Activated T-helper 17 cell treated with anti-CD3 and anti-CD28 coated beads, Interleukin-2, amount 50 U/mL, for 72 hours (primary cell): Measurements from ENCODE around the gene SLCO2A1. TPM values are rescaled to one million over a fixed set of nuclear protein-coding genes. Genes with fewer than 3 reads are reported as not detected.

ENCODE experiments used
- ATAC-seq: fragments of 150-1000 bp; cut with Tn5 transposase; replicated peaks from 2 replicates; pipeline ENCODE4 v1.10.0; 2021; ENCODE audit warnings: mild to moderate bottlenecking, moderate library complexity
- H3K27ac Mint-ChIP-seq: one replicate; pipeline ENCODE4 v1.8.0; 2022; ENCODE audit warnings: mixed read lengths
- H3K27me3 Mint-ChIP-seq: one replicate; pipeline ENCODE4 v1.8.0; 2022; ENCODE audit warnings: mixed read lengths
- H3K36me3 Mint-ChIP-seq: one replicate; pipeline ENCODE4 v1.8.0; 2022; ENCODE audit warnings: low read depth, mild to moderate bottlenecking, mixed read lengths
- H3K4me1 Mint-ChIP-seq: one replicate; pipeline ENCODE4 v1.8.0; 2022; ENCODE audit warnings: mixed read lengths
- H3K4me3 Mint-ChIP-seq: one replicate; pipeline ENCODE4 v1.8.0; 2022; ENCODE audit warnings: mild to moderate bottlenecking, mixed read lengths
- H3K9me3 Mint-ChIP-seq: one replicate; pipeline ENCODE4 v1.8.0; 2022; ENCODE audit warnings: mixed read lengths
- total RNA-seq, 2 donors: library from RNA; stranded (reverse); gene quantifications; one replicate each; pipeline ENCODE4 v1.2.3, GENCODE V29; 2022

Gene SLCO2A1
- total RNA-seq, 2 donors from 2014 or later, result not detected

DNA sequence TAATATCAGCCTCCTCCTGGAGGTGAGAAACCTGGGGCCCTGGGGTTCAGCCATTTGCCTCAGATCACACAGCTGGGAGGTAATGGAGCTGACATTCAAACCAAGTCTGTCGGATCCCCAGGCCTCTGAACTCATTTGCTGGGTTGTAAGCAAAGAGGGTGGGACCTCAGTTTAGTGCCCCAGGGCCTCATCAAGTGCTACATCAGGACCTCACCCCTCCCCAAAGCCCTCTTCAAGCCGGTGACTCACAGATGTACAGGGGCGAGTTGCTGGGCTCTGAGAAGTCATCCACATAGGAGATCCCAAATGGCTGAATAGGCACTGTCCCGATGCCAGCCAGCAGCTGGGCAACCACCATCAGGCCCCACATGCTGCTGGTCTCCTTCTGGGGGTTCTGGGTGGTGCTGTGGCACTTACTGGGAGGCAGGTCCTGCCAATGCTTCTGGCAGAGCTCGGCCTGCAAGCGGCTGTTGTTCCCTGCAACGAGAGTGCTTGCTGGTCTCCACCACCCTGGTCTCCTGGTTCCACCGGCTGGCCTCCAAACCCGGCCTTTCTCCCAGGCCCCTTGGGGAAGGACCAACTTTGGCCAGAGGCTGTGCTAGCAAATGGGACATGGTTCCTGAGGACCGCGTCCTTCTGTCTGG is 74.9 kb downstream of the SLCO2A1 start:
- Mint-ChIP-seq H3K27me3 (peaks cover 7% of the 10 kb centered on the region), H3K36me3 (no peaks in the 10 kb centered on the region), H3K9me3 (no peaks in the 10 kb centered on the region), H3K4me1 (no peaks in the 10 kb centered on the region), H3K4me3 (no peak overlapping the region), H3K27ac (no peak overlapping the region)
- no peak for ATAC-seq

GRCh38 chr3:133953297-133953696 is 76.4 kb downstream of the SLCO2A1 start:
- H3K27ac Mint-ChIP-seq, result no peak overlapping the region
- H3K4me1 Mint-ChIP-seq, result no peaks in the 10 kb centered on the region
- no peak overlapping the region for H3K4me3 Mint-ChIP-seq
- H3K9me3 Mint-ChIP-seq, result no peaks in the 10 kb centered on the region
- H3K27me3 Mint-ChIP-seq, result peaks cover 7% of the 10 kb centered on the region
- no peaks in the 10 kb centered on the region for H3K36me3 Mint-ChIP-seq
- no peak for ATAC-seq

GRCh38 chr3:133949438-133949837 is 80.3 kb downstream of the SLCO2A1 start:
- Mint-ChIP-seq H3K36me3 (no peaks in the 10 kb centered on the region), H3K27ac (no peak overlapping the region), H3K4me1 (peaks cover 5% of the 10 kb centered on the region), H3K4me3 (no peak overlapping the region), H3K27me3 (peaks cover 3% of the 10 kb centered on the region), H3K9me3 (no peaks in the 10 kb centered on the region)
- ATAC-seq, result no peak

- H3K27me3 Mint-ChIP-seq, result peaks cover 3% of the 10 kb centered on the region
- H3K4me1 Mint-ChIP-seq, result peaks cover 5% of the 10 kb centered on the region
- H3K4me3 Mint-ChIP-seq, result no peak overlapping the region
- ATAC-seq, result no peak
- H3K36me3 Mint-ChIP-seq, result no peaks in the 10 kb centered on the region
- H3K9me3 Mint-ChIP-seq, result no peaks in the 10 kb centered on the region
- no peak overlapping the region for H3K27ac Mint-ChIP-seq
These were observed 80.7 kb downstream of the SLCO2A1 start for GRCh38 chr3:133948996-133949395.

- H3K27me3 Mint-ChIP-seq, result peaks cover 3% of the 10 kb centered on the region
- H3K36me3 Mint-ChIP-seq, result no peaks in the 10 kb centered on the region
- H3K4me1 Mint-ChIP-seq, result peaks cover 5% of the 10 kb centered on the region
- H3K27ac Mint-ChIP-seq, result no peak overlapping the region
- no peaks in the 10 kb centered on the region for H3K9me3 Mint-ChIP-seq
- no peak for ATAC-seq
- no peak overlapping the region for H3K4me3 Mint-ChIP-seq
These were observed 81.5 kb downstream of the SLCO2A1 start for GRCh38 chr3:133948131-133948810.

DNA sequence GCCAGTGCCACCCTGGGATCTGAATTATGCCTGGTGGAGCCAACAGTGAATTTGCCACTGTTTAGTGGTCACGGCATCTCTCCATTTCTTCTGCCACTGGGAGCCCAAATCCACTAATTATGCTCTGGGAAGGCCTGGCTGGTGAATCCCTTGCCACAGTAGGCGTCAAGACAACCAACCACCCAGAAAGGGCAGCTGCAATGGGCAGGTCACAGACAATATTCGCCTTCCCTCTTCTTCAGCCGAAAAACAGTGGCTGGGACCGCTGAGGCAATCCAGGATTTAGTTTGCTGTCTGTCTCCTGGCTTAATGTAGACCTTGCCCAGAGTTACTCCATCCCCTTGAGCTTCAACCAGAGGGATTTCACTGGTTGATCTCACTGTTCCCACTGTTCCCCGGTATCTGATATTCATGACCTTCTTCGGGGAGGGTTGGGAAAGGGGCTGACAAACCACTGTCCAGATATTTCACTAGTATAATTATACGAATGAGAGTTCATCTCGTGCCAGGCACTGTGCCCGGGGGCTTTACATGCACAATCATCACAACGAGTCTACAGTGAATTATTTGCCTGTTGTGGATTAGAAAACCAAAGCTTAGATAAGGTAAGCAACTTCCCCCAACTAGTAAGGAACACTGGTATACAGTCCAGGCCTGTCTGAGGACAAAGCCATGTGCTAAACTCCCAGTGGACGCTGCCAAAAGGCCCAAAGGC is 84.2 kb downstream of the SLCO2A1 start:
- peaks cover 3% of the 10 kb centered on the region for H3K27me3 Mint-ChIP-seq
- no peak overlapping the region for H3K27ac Mint-ChIP-seq
- no peaks in the 10 kb centered on the region for H3K9me3 Mint-ChIP-seq
- peaks cover 5% of the 10 kb centered on the region for H3K4me1 Mint-ChIP-seq
- no peak overlapping the region for H3K4me3 Mint-ChIP-seq
- no peak for ATAC-seq
- H3K36me3 Mint-ChIP-seq, result no peaks in the 10 kb centered on the region

DNA sequence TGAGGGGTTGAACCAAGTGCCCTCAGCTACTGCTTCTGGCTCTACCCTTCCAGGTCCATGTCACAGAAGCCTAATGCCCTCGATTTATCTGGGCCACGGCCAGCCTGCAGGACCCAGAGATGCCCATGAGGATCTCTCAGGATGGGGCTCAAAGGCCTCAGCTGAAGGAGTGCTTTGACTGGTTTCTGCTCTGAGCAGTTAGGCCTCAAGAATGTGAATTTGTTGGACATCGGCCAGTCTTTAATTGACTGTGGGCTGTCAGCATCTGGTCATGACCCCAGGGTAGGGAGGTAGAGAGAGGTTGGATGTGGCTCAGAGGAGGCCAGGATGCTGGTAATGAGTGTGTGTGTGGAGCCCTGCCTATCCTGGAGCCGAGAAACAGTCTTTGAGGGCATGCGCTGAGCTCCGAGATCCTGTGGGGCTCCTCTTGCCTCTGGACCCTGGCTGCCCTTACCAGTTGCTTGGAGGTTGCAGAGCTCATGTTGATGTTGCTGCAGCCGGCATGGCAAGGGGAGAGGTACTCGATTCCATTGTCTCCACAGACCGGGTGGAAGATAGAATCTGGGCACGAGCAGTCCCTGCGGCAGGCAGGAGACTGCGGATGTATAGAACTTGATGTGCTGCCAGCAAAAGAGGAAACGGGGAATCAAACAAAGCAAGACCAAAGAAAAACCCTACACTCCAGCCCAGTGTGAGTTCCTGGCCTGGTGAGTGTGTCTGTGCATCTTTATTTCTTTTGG is 84.9 kb downstream of the SLCO2A1 start:
- no peak for ATAC-seq
- Mint-ChIP-seq H3K36me3 (no peaks in the 10 kb centered on the region), H3K27me3 (peaks cover 3% of the 10 kb centered on the region), H3K27ac (no peak overlapping the region), H3K9me3 (no peaks in the 10 kb centered on the region), H3K4me1 (peaks cover 5% of the 10 kb centered on the region), H3K4me3 (no peak overlapping the region)

GRCh38 chr3:133944181-133944580 is 85.5 kb downstream of the SLCO2A1 start:
- no peak for ATAC-seq
- H3K27ac Mint-ChIP-seq, result no peak overlapping the region
- H3K27me3 Mint-ChIP-seq, result peaks cover 3% of the 10 kb centered on the region
- no peak overlapping the region for H3K4me3 Mint-ChIP-seq
- H3K36me3 Mint-ChIP-seq, result no peaks in the 10 kb centered on the region
- H3K9me3 Mint-ChIP-seq, result no peaks in the 10 kb centered on the region
- H3K4me1 Mint-ChIP-seq, result peaks cover 5% of the 10 kb centered on the region

DNA sequence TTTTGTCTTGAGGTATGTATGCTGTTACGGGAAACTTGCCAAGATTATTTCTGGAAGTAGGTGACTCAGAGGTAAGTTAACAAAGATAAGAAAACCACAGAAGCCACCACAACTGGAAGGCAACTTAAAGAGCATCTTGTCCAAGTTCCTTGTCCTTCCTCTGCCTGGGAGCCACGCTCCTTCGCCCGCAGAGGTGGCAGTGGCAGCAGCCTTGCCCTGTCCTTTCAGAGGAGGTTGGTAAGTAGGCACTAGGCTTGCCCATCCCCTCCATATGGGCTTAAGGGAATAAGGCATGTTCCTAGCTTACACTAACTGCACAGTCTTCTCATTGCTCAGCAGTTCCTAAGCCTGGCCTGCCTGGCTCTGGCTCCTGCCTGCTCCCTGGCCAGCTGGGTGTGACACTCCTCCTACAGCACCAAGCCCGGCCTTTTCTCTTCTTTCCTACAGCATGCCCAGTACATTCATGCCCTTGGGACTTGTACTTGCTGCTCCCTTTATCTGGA is 86.0 kb downstream of the SLCO2A1 start:
- no peaks in the 10 kb centered on the region for H3K36me3 Mint-ChIP-seq
- ATAC-seq, result peak; percentile 32
- H3K9me3 Mint-ChIP-seq, result no peaks in the 10 kb centered on the region
- peaks cover 3% of the 10 kb centered on the region for H3K27me3 Mint-ChIP-seq
- H3K4me3 Mint-ChIP-seq, result no peak overlapping the region
- H3K27ac Mint-ChIP-seq, result no peak overlapping the region
- peaks cover 5% of the 10 kb centered on the region for H3K4me1 Mint-ChIP-seq

- Mint-ChIP-seq H3K4me3 (no peak overlapping the region), H3K9me3 (no peaks in the 10 kb centered on the region), H3K36me3 (no peaks in the 10 kb centered on the region), H3K4me1 (peaks cover 5% of the 10 kb centered on the region), H3K27me3 (peaks cover 3% of the 10 kb centered on the region), H3K27ac (no peak overlapping the region)
- no peak for ATAC-seq
These were observed 86.6 kb downstream of the SLCO2A1 start for GRCh38 chr3:133943031-133943535.

- peaks cover 3% of the 10 kb centered on the region for H3K27me3 Mint-ChIP-seq
- H3K4me1 Mint-ChIP-seq, result peaks cover 3% of the 10 kb centered on the region
- no peak overlapping the region for H3K4me3 Mint-ChIP-seq
- H3K27ac Mint-ChIP-seq, result no peak overlapping the region
- no peaks in the 10 kb centered on the region for H3K9me3 Mint-ChIP-seq
- no peak for ATAC-seq
- H3K36me3 Mint-ChIP-seq, result no peaks in the 10 kb centered on the region
These were observed 88.3 kb downstream of the SLCO2A1 start for GRCh38 chr3:133941415-133941821.

GRCh38 chr3:133940536-133940935 is 89.2 kb downstream of the SLCO2A1 start:
- Mint-ChIP-seq H3K36me3 (no peaks in the 10 kb centered on the region), H3K4me1 (no peaks in the 10 kb centered on the region), H3K4me3 (no peak overlapping the region), H3K9me3 (no peaks in the 10 kb centered on the region), H3K27ac (no peak overlapping the region), H3K27me3 (peaks cover 5% of the 10 kb centered on the region)
- ATAC-seq, result no peak

DNA sequence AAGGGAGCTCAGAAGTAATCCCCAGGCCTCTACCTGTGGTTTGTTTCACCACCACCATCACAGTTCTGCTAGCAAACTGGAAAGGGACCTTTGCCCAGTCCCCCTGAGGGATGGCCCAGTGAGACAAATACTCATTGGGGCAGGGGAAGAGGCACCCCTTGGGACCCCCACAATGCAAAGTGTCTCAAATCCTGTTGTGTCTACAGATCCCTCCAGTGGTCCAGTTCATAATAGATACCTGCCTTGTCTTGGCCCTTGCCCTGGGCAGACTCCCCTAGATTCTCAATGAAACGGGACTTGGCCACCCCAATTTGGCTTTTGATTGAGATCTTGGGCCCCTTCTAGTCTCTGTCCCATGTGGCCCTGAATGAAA is 90.3 kb downstream of the SLCO2A1 start:
- no peak overlapping the region for H3K4me3 Mint-ChIP-seq
- no peaks in the 10 kb centered on the region for H3K4me1 Mint-ChIP-seq
- no peaks in the 10 kb centered on the region for H3K36me3 Mint-ChIP-seq
- H3K27me3 Mint-ChIP-seq, result peaks cover 3% of the 10 kb centered on the region
- H3K27ac Mint-ChIP-seq, result no peak overlapping the region
- ATAC-seq, result no peak
- H3K9me3 Mint-ChIP-seq, result no peaks in the 10 kb centered on the region

DNA sequence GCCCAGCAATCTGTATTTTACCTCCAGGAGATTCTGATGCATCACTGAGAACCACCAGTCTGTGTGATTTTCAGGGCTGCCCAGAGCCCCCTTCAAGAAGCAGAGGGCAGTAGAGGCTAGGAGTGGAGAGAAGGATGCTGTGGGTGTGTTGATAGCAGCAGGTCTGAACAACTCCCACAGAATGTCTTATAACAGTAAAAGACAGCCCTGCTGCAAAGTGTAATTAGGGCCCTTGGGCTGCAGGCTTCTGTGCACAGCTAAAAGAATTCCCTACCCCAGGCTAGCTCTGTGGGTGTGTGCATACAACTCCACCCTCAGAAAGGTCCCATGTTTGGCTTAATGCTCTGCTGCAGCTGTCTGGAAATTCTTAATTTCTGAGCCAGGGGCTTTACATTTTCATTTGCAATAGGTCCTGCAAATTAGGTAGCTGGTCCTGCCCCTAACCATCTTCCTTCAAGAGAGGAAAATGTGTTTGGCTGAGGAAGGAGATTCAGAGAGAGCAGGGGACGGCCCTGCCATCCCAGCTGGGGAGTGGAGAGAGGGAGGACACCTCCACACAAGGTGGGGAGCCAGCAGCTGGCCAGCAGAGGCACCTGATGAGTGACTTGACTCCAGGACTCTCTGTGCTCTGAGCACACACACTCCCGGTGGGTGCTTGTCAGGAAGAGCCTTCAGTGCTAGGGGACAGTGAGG is 90.8 kb downstream of the SLCO2A1 start:
- no peak overlapping the region for H3K4me3 Mint-ChIP-seq
- no peaks in the 10 kb centered on the region for H3K36me3 Mint-ChIP-seq
- H3K4me1 Mint-ChIP-seq, result no peaks in the 10 kb centered on the region
- H3K9me3 Mint-ChIP-seq, result no peaks in the 10 kb centered on the region
- H3K27ac Mint-ChIP-seq, result no peak overlapping the region
- H3K27me3 Mint-ChIP-seq, result peaks cover 3% of the 10 kb centered on the region
- ATAC-seq, result no peak
